ENCODE results near the gene NTN3.

- TF ChIP-seq CTCF (IDR thresholded peaks at IDR 0.05) (no peak), POLR2A (IDR thresholded peaks at IDR 0.05) (no peak)
Observed at GRCh38 chr16:2485811-2486507, 14.9 kb downstream of the NTN3 start.

Data from heart left ventricle (tissue), 13 donors.